ENCODE data around the gene ENTPD8. TPM values are rescaled to one million over a fixed set of nuclear protein-coding genes. Genes with fewer than 3 reads are reported as not detected.
"Not testable (repeated sequence)": the region's sequence is repeated elsewhere in the genome, so short reads cannot be mapped to it uniquely, and the experiment has no call there.

The ENTPD8 gene
- total RNA-seq, 8 experiments from 2014 or later = 0.08 to 0.52 (median 0.21) TPM; not detected in 2

DNA sequence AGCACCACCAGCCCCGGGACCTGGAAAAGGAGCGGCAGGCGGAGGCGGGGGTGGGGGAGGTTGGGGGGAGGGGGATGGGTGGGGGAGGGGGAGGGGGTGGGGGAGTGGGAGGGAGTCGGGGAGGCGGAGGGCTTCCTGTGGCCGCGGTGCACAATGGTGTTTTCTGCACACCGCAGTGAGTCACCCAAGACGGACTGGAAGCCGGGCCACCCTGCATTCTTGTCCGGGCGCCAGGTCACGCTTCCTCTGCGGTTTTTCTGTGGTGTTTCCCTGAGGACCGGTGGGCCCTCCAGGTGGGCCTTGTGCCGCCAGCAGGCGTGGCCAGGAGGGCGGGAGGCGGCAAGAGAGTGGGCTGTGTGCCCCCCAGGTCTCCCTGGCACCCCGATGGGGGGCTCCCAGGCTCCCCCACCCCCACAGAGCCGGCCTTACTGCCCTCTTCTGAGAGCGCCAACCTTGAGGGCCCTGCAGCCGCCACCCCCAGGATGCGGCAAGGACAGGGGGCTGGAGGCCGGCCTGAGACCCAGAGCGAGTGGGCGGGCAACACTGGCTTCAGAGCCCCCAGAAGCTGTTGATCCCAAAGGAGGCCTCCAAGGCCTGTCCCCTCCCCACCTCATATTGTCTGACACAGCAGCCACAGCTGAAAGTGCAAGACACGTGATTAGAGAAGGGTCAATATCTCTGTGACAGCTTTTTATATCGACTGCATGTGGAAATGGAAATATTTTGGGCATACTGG, 29.3 kb downstream of the ENTPD8 start:
- peaks cover 9 to 11% of the 10 kb centered on the region in 2 donors for H3K4me1 ChIP-seq (replicated peaks in 1 of 2)
- no peak overlapping the region for H3K4me3 ChIP-seq
- 0 to 100% (median 62%) methylated on average over 1 to 3 of the region's 30 CpGs; no CpG with 5 or more reads in 5 of the 10 experiments for WGBS, 10 experiments
- in situ Hi-C loops (cut with MboI; ENCODE audit: low pct_unique_long_range_greater_than_20kb in 2 of 9, low sequenced_read_pairs in 9 of 9, unreplicated experiment in 9 of 9) = loop anchor here in 6 of 9 experiments (25.0 kb wide), 2 partner anchors 100 to 125 kb away; partner anchors contain the start of genes NRARP (in 5 of the 6) and TOR4A (in 1 of the 6)
- no peak overlapping the region for H3K27ac ChIP-seq
- ATAC-seq (replicated peaks in 6 of 8) = peak in 6 of 8 experiments; percentile 5 to 46 (median 23)

DNA sequence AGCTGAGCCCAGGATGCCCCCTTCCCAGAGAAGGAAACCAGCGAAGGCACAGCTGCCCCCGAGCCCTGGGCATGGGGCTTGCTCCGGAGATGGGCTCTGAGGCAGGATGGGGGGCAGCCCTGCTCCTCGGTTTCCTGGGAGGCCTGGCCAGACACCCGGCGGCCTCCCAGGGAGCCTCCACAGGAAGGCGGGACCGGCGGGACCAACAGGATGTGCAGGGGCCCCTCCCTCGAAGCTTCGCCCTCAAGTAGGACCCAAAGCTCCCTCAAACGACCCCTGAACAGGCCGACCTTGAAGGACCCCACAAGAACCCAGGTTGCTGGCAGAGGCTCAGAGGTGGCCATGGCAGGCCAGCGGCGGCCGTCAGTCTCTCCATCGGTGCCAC, 29.9 kb downstream of the ENTPD8 start:
- H3K4me1 ChIP-seq (replicated peaks in 1 of 2) = peaks cover 11 to 13% of the 10 kb centered on the region in 2 donors
- no peak overlapping the region for H3K27ac ChIP-seq
- no CpG with 5 or more reads among the region's 17 CpGs for WGBS, 10 experiments
- no peak for ATAC-seq (replicated peaks in 6 of 8)
- in situ Hi-C loops (cut with MboI; ENCODE audit: low pct_unique_long_range_greater_than_20kb in 2 of 9, low sequenced_read_pairs in 9 of 9, unreplicated experiment in 9 of 9) = loop anchor here in 6 of 9 experiments (25.0 kb wide), 2 partner anchors 99 to 124 kb away; partner anchors contain the start of genes NRARP (in 5 of the 6) and TOR4A (in 1 of the 6)
- no peak overlapping the region for H3K4me3 ChIP-seq

DNA sequence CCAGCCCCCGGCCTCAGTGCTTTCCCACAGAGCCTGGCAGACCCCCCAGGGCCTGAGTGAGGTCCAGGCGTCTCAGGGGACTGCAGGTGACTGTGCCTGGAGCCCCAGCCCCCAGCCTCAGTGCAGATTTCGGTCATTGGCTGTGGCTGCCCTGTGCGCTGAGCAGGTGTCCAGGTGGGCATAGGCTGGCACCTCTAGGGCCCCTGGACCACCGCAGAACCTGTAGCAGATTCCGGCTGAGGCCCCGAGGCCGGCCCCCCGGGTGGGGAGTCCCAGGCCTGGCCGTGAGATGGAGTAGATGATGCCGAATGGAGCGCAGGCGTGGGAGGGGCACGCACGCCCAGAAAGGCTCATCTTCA, 30.3 kb downstream of the ENTPD8 start:
- no peak for ATAC-seq (replicated peaks in 6 of 8)
- in situ Hi-C loops (cut with MboI; ENCODE audit: low pct_unique_long_range_greater_than_20kb in 2 of 9, low sequenced_read_pairs in 9 of 9, unreplicated experiment in 9 of 9) = loop anchor here in 6 of 9 experiments (25.0 kb wide), 2 partner anchors 99 to 124 kb away; partner anchors contain the start of genes NRARP (in 5 of the 6) and TOR4A (in 1 of the 6)
- no peak overlapping the region for H3K4me3 ChIP-seq
- peaks cover 11 to 14% of the 10 kb centered on the region in 2 donors for H3K4me1 ChIP-seq (replicated peaks in 1 of 2)
- no peak overlapping the region for H3K27ac ChIP-seq
- WGBS, 10 experiments = 100% methylated on average over 1 to 3 of the region's 15 CpGs; no CpG with 5 or more reads in 8 of the 10 experiments

DNA sequence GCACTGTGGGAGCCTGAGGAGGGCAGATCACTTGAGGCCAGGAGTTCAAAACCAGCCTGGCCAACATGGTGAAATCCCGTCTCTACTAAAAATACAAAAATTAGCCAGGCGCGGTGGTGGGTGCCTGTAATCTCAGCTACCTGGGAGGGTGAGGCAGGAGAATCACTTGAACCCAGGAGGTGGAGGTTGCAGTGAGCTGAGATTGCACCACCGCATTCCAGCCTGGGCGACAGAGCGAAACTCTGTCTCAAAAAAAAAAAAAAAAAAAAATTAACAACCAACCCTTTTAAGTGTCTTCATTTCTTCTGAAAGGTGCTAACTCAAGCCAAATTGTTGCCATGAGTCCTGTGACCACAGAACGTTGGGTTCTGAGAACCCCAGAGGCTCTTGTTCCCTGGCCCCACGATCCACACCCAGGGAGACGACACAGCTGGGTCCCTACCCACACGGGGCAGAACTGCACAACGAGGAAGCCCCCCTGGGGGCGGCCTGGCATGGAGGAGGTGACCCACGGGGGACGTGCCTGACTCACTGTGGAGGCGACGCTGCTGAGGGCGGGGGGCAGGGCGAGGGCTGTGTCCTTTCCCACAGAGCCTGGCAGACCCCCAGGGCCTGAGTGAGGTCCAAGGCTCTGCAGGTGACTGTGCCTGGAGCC, 30.8 kb downstream of the ENTPD8 start:
- WGBS, 10 experiments = 76 to 100% (median 85%) methylated on average over 1 to 9 of the region's 18 CpGs; no CpG with 5 or more reads in 4 of the 10 experiments
- in situ Hi-C loops (cut with MboI; ENCODE audit: low pct_unique_long_range_greater_than_20kb in 2 of 9, low sequenced_read_pairs in 9 of 9, unreplicated experiment in 9 of 9) = loop anchor here in 6 of 9 experiments (25.0 kb wide), 2 partner anchors 98 to 123 kb away; partner anchors contain the start of genes NRARP (in 5 of the 6) and TOR4A (in 1 of the 6)
- not testable (repeated sequence) for H3K27ac ChIP-seq; ATAC-seq (replicated peaks in 6 of 8); H3K4me3 ChIP-seq
- H3K4me1 ChIP-seq (replicated peaks in 1 of 2) = peaks cover 11 to 14% of the 10 kb centered on the region in 2 donors

DNA sequence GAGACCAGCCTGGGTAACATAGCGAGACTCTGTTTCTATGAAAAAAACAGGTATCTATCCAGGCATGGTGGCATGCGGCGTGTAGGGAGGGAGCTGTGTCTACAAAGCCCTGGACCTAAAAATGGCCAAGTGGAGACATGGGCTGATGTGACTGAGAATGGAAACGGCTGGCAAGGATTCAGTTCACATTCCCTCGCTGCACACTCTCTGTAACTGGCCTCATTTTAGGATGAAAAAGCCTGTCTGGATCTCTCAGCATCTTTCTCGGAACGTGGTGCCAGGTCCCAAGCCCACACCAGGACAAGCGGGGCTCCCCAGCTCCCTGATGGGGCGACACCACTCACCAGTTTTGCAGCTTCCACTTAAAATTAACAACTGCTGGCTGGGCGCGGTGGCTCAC, 31.6 kb downstream of the ENTPD8 start:
- 95 to 100% (median 98%) methylated on average over 3 to 9 of the region's 11 CpGs; no CpG with 5 or more reads in 4 of the 10 experiments for WGBS, 10 experiments
- Histone ChIP-seq H3K4me1 (replicated peaks in 1 of 2) (peaks cover 11 to 14% of the 10 kb centered on the region in 2 donors), H3K4me3 (no peak overlapping the region), H3K27ac (no peak overlapping the region)
- no peak for ATAC-seq (replicated peaks in 6 of 8)
- in situ Hi-C loops (cut with MboI; ENCODE audit: low pct_unique_long_range_greater_than_20kb in 2 of 9, low sequenced_read_pairs in 9 of 9, unreplicated experiment in 9 of 9) = loop anchor here in 7 of 9 experiments (10.0 to 25.0 kb wide), 3 partner anchors 97 to 122 kb away; partner anchors contain the start of genes NRARP (in 5 of the 7) and TOR4A (in 1 of the 7)

DNA sequence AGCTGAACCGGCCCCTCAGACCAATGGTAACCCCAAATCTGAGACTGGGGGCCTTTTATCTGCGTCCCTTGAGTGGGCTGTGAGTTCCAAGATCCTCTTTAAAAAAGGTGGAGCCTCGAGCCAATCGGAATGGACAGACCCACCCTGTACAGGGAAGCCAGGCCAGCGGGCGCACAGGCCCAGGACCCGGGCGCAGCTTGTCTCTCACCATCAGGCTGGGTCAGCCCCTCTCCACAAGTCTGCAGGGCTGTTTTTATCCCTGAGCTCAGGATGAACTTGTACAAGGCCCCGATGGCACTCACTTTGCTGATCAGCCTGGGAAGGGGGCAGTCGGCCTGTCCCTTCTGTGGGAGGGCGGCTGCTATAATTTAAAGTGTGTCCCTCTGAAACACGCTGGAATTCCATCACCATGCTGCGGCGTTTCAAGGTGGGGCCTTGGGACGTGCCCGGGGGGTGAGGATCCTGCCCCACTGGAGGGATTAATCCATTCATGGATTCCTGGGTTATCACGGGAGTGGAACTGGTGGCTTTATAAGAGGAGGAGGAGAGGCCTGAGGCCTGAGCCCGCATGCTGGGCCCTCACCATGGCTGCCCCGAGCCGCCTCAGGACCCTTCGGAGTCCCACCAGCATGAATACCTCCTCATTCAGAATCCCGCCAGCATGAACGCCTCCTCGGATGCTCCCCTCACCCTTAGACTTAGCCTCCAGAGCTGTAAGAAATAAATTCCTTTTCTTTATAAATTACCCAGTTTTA, 32.3 kb downstream of the ENTPD8 start:
- no peak for ATAC-seq (replicated peaks in 6 of 8)

DNA sequence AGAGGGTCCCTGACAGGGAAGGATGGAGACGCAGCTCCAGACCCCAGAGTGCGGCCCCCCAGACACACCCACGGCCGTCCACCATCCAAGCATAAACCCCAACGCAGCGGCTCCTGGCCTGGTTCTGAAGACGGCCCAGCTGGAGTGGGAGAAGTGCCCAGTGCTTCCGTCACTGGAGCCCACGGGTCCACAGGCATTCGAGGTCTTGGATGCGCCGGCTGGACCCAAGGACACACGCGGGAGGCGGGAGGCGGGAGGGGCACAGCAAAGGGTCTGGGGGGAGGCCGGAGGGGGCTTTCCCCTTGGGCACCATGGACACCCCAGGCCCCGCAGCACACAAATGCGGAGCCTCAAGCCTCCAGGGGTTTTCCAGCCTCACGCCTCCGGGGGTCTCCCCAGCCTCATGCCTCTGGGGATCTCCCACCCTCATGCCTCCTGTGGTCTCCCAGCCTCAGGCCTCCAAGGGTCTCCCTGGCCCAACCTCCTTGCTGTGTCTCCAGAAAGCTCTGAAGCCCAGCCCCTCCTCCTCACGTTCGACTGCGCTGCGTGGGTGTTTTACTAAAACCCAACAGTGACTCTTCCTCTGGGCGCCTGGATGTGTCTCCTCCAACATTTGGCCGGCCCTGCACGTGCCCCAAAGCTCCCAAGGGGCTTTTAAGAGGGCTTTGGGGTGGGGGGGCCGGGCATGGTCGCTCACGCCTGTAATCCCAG, 33.4 kb downstream of the ENTPD8 start:
- 40 to 76% methylated on average over 1 to 3 of the region's 31 CpGs; no CpG with 5 or more reads in 8 of the 10 experiments for WGBS, 10 experiments
- in situ Hi-C loops (cut with MboI; ENCODE audit: low pct_unique_long_range_greater_than_20kb in 2 of 9, low sequenced_read_pairs in 9 of 9, unreplicated experiment in 9 of 9) = loop anchor here in 7 of 9 experiments (10.0 to 25.0 kb wide), 3 partner anchors 95 to 120 kb away; partner anchors contain the start of genes NRARP (in 5 of the 7) and TOR4A (in 1 of the 7)
- ATAC-seq (replicated peaks in 6 of 8) = no peak

More for the DNA sequence above, 32.3 kb downstream of the ENTPD8 start:
- no peak overlapping the region for H3K27ac ChIP-seq
- in situ Hi-C loops (cut with MboI; ENCODE audit: low pct_unique_long_range_greater_than_20kb in 2 of 9, low sequenced_read_pairs in 9 of 9, unreplicated experiment in 9 of 9) = loop anchor here in 7 of 9 experiments (10.0 to 25.0 kb wide), 3 partner anchors 97 to 122 kb away; partner anchors contain the start of genes NRARP (in 5 of the 7) and TOR4A (in 1 of the 7)
- H3K4me3 ChIP-seq = no peak overlapping the region
- WGBS, 10 experiments = 75 to 100% (median 95%) methylated on average over 1 to 9 of the region's 24 CpGs; no CpG with 5 or more reads in 5 of the 10 experiments
- H3K4me1 ChIP-seq (replicated peaks in 1 of 2) = peaks cover 11 to 14% of the 10 kb centered on the region in 2 donors

DNA sequence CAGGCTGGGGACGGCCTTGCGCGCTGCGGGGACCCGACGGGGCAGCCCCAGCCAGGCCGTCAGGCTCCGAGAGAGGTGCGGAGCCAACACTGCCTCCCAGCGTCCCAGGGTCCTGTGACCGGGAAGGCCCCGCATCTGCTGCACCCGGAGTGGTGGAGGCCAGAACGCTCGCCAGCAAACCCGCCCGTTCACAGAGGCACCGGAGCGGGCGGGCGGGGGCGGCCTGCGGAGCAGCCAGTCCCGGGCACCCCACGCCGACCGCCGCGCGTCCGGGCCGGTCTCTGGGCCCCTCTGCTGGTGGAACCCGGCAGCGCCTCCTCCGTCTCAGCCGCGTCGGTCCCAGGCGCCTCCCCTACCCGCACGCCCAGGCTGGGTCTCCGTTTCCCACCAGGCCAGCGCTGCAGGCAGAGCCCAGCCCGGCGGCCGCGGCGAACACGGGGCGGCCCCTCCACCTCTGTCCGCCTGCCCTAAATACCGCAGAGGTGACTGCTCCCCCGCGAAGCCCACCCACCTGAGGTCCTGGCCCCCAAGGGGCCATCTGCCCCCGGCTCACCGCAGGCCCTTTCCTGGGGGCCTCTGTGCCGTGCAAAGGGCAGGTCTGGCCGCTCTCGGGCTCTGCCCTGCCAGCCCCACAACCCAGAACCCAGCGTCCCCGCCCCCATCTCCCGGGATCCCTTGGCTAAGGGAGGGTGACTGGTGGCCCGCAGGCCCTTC, 34.1 kb downstream of the ENTPD8 start:
- H3K27ac ChIP-seq = no peak overlapping the region
- ATAC-seq (replicated peaks in 6 of 8) = peak; percentile 87 to 98 (median 92)

More for the DNA sequence above, 33.4 kb downstream of the ENTPD8 start:
- no peak overlapping the region for H3K4me3 ChIP-seq
- H3K4me1 ChIP-seq (replicated peaks in 1 of 2) = peaks cover 11 to 14% of the 10 kb centered on the region in 2 donors
- no peak overlapping the region for H3K27ac ChIP-seq

DNA sequence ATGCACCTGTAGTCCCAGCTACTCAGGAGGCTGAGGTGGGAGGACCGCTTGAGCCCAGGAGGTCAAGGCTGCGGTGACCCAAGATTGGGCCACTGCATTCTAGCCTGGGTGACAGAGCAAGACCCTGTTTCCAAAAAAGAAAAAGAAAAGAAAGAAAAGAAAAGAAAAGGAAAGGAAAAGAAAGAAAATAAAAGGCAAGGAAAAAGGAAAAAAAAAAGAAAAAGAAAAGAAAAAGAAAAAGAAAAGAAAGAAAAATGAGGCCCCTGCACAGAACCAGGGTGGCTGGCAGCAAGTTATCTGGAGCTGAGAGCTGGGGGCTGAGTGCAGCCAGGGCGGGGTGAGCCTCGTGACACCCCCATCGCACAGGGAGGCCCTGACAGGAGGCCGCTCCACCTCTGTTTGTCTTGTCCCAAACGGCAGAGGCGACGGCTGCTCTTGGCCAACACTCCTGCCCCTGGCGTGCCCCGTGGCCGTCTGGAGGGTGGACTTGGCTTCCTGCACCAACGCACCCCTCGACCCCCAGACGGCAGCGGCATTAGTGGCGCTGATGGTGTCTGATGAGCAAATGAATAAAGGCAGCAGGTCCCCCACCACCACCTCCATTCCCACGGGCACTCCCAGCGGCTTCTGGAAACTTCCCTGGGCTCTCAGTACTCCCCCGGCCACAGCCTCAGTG, 34.9 kb downstream of the ENTPD8 start:
- in situ Hi-C loops (cut with MboI; ENCODE audit: low pct_unique_long_range_greater_than_20kb in 2 of 9, low sequenced_read_pairs in 9 of 9, unreplicated experiment in 9 of 9) = loop anchor here in 7 of 9 experiments (10.0 to 25.0 kb wide), 3 partner anchors 94 to 119 kb away; partner anchors contain the start of genes NRARP (in 5 of the 7) and TOR4A (in 1 of the 7)
- H3K4me3 ChIP-seq = peak overlapping the region in 2 of 5 donors; percentile 10 to 18
- H3K27ac ChIP-seq = no peak overlapping the region
- peaks cover 2 to 10% of the 10 kb centered on the region in 2 donors for H3K4me1 ChIP-seq (replicated peaks in 1 of 2)
- 60 to 100% (median 88%) methylated on average over 1 to 12 of the region's 20 CpGs; no CpG with 5 or more reads in 2 of the 10 experiments for WGBS, 10 experiments
- ATAC-seq (replicated peaks in 6 of 8) = no peak

More for the DNA sequence above, 34.1 kb downstream of the ENTPD8 start:
- H3K4me1 ChIP-seq (replicated peaks in 1 of 2) = peaks cover 6 to 14% of the 10 kb centered on the region in 2 donors
- peak overlapping the region in 4 of 5 donors; percentile 5 to 18 (median 10) for H3K4me3 ChIP-seq
- in situ Hi-C loops (cut with MboI; ENCODE audit: low pct_unique_long_range_greater_than_20kb in 2 of 9, low sequenced_read_pairs in 9 of 9, unreplicated experiment in 9 of 9) = loop anchor here in 7 of 9 experiments (10.0 to 25.0 kb wide), 3 partner anchors 95 to 120 kb away; partner anchors contain the start of genes NRARP (in 5 of the 7) and TOR4A (in 1 of the 7)
- WGBS, 10 experiments = 0% methylated on average over 1 of the region's 63 CpGs; no CpG with 5 or more reads in 9 of the 10 experiments

DNA sequence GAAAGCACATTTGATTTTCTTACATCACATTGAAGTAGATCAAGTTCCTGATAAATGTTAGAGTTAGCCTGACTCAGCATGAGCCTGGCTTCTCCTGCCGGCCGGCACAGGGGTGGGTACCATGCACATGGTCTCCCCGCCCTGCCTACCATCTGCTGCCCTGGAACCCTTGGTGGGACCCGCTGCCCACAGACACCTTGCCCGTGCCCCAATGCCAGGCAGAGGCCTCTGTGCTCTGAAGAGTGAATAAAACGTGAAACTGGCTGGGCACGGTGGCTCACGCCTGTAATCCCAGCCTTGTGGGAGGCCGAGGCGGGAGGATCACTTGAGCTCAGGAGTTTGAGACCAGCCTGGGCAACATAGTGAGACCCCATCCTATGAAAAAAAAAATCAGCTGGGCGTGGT, 35.5 kb downstream of the ENTPD8 start:
- H3K4me3 ChIP-seq = no peak overlapping the region
- 56 to 100% (median 82%) methylated on average over 1 to 6 of the region's 11 CpGs; no CpG with 5 or more reads in 2 of the 10 experiments for WGBS, 10 experiments
- H3K27ac ChIP-seq = no peak overlapping the region
- in situ Hi-C loops (cut with MboI; ENCODE audit: low pct_unique_long_range_greater_than_20kb in 2 of 9, low sequenced_read_pairs in 9 of 9, unreplicated experiment in 9 of 9) = loop anchor here in 7 of 9 experiments (10.0 to 25.0 kb wide), 3 partner anchors 93 to 118 kb away; partner anchors contain the start of genes NRARP (in 5 of the 7) and TOR4A (in 1 of the 7)
- no peak for ATAC-seq (replicated peaks in 6 of 8)
- H3K4me1 ChIP-seq (replicated peaks in 1 of 2) = peaks cover 2 to 10% of the 10 kb centered on the region in 2 donors
